SU-DHL-6 (cell line): Measurements from ENCODE around the gene SETBP1.

Experiments
- H2AFZ ChIP-seq: fragments of 200-600 bp; sonication (generic); 2 replicates; pipeline ENCODE4 v1.6.1; 2014; ENCODE audit warnings: low read depth, mild to moderate bottlenecking, moderate library complexity, mixed read lengths, antibody characterized with exemption, low read length; ENCODE audit not compliant: severe bottlenecking
- H3F3A ChIP-seq: fragments of 200-600 bp; shearing (Covaris generic); 2 replicates; pipeline ENCODE4 v1.6.0; 2016; ENCODE audit warnings: antibody characterized with exemption, mild to moderate bottlenecking; ENCODE audit not compliant: insufficient read depth
- H3K27ac ChIP-seq: fragments of 200-600 bp; sonication (generic); 2 replicates; pipeline ENCODE4 v1.5.1; 2016; ENCODE audit warnings: low read depth, mild to moderate bottlenecking, low read length, moderate library complexity, mixed read lengths
- H3K27me3 ChIP-seq: fragments of 200-600 bp; sonication (generic), shearing (Covaris generic); 2 replicates; pipeline ENCODE4 v1.6.0; 2014; ENCODE audit warnings: mild to moderate bottlenecking, low read length
- H3K36me3 ChIP-seq: fragments of 200-600 bp; sonication (generic); 2 replicates; pipeline ENCODE4 v1.6.1; 2014; ENCODE audit warnings: mild to moderate bottlenecking, low read length, mixed read lengths
- H3K4me2 ChIP-seq: fragments of 300-600, 200-600 bp; shearing (Covaris generic), sonication (generic); 2 replicates; pipeline ENCODE4 v1.6.0; 2014; ENCODE audit warnings: low read length, low read depth, mild to moderate bottlenecking; ENCODE audit not compliant: poor library complexity, severe bottlenecking
- H3K4me3 ChIP-seq: fragments of 200-600 bp; sonication (generic); 2 replicates; pipeline ENCODE4 v1.5.1; 2014; ENCODE audit warnings: antibody characterized with exemption, low read length, mild to moderate bottlenecking, mixed read lengths; ENCODE audit not compliant: insufficient read depth, poor library complexity, severe bottlenecking
- H3K79me2 ChIP-seq: fragments of 200-600 bp; sonication (generic); 2 replicates; pipeline ENCODE4 v1.6.1; 2014; ENCODE audit warnings: mild to moderate bottlenecking, low read length, moderate library complexity; ENCODE audit not compliant: insufficient read depth
- H3K9ac ChIP-seq: fragments of 200-600 bp; sonication (generic); 2 replicates; pipeline ENCODE4 v1.7.0; 2014; ENCODE audit warnings: mild to moderate bottlenecking, low read length
- H3K9me2 ChIP-seq: fragments of 200-600 bp; sonication (generic); replicated peaks from 2 replicates; pipeline ENCODE4 v1.6.1; 2014; ENCODE audit warnings: low read length; ENCODE audit not compliant: insufficient read depth
- H3K9me3 ChIP-seq: fragments of 200-600 bp; sonication (generic); 2 replicates; pipeline ENCODE4 v1.6.1; 2014; ENCODE audit warnings: low read length, mixed read lengths; ENCODE audit not compliant: insufficient read depth
- H4K20me1 ChIP-seq: fragments of 200-600 bp; sonication (generic); 2 replicates; pipeline ENCODE4 v1.6.1; 2014; ENCODE audit warnings: low read depth, mild to moderate bottlenecking, antibody characterized with exemption, low read length, moderate library complexity, mixed read lengths
- CTCF ChIP-seq: fragments of 200-600 bp; sonication (generic); IDR thresholded peaks from one replicate; pipeline ENCODE4 v1.5.1; 2017; ENCODE audit warnings: antibody characterized with exemption, mild to moderate bottlenecking, low read length, moderate library complexity; ENCODE audit not compliant: insufficient read depth, poor library complexity, severe bottlenecking
- EZH2phosphoT487 ChIP-seq: fragments of 200-600 bp; sonication (generic), shearing (Covaris generic); conservative IDR thresholded peaks from 2 replicates; pipeline ENCODE4 v1.6.1; 2018; ENCODE audit warnings: mild to moderate bottlenecking, antibody characterized with exemption, low read length, moderate library complexity, mixed read lengths

SETBP1 gene

GRCh38 chr18:44996261-44996660 is 315.6 kb downstream of the SETBP1 start:
- Histone ChIP-seq H3K27me3 (no peaks in the 10 kb centered on the region), H3K4me2 (no peak overlapping the region), H2AFZ (peak overlapping the region; percentile 75)

GRCh38 chr18:44997174-44997573 is 316.5 kb downstream of the SETBP1 start:
- Histone ChIP-seq H3K9me3 (no peaks in the 10 kb centered on the region), H3K9ac (no peak overlapping the region), H3K27me3 (no peaks in the 10 kb centered on the region), H3K4me3 (no peak overlapping the region), H3K79me2 (no peaks in the 10 kb centered on the region), H3K4me2 (no peak overlapping the region), H3K36me3 (no peaks in the 10 kb centered on the region), H3F3A (0 out of 2 replicates have a peak, but pooled peaks cover 4% of the 10 kb centered on the region), H4K20me1 (no peaks in the 10 kb centered on the region), H3K27ac (no peak overlapping the region), H3K9me2 (no peaks in the 10 kb centered on the region), H2AFZ (no peak overlapping the region)
- no peak for TF ChIP-seq CTCF
- no peak for TF ChIP-seq EZH2phosphoT487

More at GRCh38 chr18:44996261-44996660, 315.6 kb downstream of the SETBP1 start:
- Histone ChIP-seq H3K9ac (no peak overlapping the region), H3F3A (0 out of 2 replicates have a peak, but pooled peaks cover 4% of the 10 kb centered on the region), H3K79me2 (no peaks in the 10 kb centered on the region), H3K9me2 (no peaks in the 10 kb centered on the region), H3K4me3 (no peak overlapping the region), H3K27ac (no peak overlapping the region), H3K36me3 (no peaks in the 10 kb centered on the region), H4K20me1 (no peaks in the 10 kb centered on the region), H3K9me3 (no peaks in the 10 kb centered on the region)
- TF ChIP-seq CTCF (no peak), EZH2phosphoT487 (no peak)

- no peak overlapping the region for H3K9ac ChIP-seq
- no peaks in the 10 kb centered on the region for H3F3A ChIP-seq
- H3K9me2 ChIP-seq = no peaks in the 10 kb centered on the region
- no peak overlapping the region for H3K27ac ChIP-seq
- no peaks in the 10 kb centered on the region for H3K27me3 ChIP-seq
- H3K9me3 ChIP-seq = no peaks in the 10 kb centered on the region
- H2AFZ ChIP-seq = no peak overlapping the region
- TF ChIP-seq CTCF (no peak), EZH2phosphoT487 (no peak)
- H4K20me1 ChIP-seq = no peaks in the 10 kb centered on the region
- H3K4me3 ChIP-seq = no peak overlapping the region
- no peak overlapping the region for H3K4me2 ChIP-seq
- H3K36me3 ChIP-seq = no peaks in the 10 kb centered on the region
- no peaks in the 10 kb centered on the region for H3K79me2 ChIP-seq
Measured at GRCh38 chr18:44998360-44998759, 317.7 kb downstream of the SETBP1 start.
